Measurements from ENCODE around the gene CYP27B1.

The CYP27B1 gene

DNA sequence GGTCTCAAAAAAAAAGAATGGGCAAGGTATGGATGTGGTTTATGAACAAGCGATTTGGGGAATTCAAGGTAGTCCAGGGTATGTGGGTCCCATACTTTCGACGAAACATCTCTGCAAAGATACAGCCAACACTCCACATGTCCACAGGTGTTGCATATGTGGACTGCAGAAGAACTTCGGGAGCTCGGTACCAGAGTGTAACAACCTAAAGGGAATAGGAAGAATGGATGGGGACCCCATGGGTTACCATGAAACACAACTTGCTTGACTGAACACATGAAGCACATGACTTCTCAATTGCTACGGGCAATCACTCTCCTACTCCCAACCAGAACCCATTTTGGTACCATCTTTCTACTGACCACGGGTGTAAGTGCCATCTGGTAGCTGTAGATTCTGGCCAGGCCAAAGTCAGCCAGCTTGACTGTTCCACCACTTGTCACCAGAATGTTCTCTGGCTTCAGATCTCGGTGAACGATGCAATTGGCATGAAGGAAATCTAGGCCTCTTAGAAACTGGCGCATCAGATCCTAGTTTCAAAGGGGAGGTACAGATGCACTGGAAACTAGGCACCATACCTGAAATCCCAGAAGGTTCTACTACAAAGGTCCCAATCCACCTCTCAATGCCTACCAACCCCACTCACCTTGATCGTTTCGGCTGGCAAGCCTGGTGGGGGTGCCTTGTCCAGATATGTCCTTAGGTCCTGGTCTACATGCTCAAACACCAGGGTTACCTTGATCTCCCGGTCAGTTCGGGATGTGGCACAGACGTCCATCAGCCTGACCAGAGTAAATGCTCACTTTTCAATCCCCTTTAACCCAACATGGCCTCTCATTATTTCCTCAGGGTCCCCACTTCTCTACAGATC lies 16.1 kb downstream of the CYP27B1 start:
- DNase-seq = no peak

DNA sequence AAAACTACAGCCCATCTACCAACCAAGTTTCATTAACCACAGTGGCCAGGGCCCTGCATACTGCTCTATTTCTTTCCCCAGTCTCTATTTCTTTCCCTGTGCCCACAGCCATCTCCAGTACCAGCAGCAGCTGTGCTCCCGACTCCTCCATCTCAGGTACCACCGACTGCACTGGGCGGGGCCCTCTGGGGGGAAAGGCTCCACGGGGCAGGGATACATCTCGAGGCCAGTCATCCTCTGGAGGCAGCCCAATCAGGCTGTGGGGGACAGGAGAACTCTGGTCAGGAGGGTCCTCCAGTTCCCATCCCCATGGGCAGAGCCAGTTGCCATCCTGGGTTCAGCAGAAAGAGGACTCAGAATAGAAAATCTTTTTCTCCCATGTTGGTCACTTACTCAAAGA lies 17.8 kb downstream of the CYP27B1 start:
- no peak for DNase-seq

- no peak for DNase-seq
These were observed 20.9 kb downstream of the CYP27B1 start for GRCh38 chr12:57746025-57746424.

- DNase-seq = peak in 1 of 2 donors; percentile 36
These were observed 21.4 kb downstream of the CYP27B1 start for GRCh38 chr12:57745485-57745881.

DNA sequence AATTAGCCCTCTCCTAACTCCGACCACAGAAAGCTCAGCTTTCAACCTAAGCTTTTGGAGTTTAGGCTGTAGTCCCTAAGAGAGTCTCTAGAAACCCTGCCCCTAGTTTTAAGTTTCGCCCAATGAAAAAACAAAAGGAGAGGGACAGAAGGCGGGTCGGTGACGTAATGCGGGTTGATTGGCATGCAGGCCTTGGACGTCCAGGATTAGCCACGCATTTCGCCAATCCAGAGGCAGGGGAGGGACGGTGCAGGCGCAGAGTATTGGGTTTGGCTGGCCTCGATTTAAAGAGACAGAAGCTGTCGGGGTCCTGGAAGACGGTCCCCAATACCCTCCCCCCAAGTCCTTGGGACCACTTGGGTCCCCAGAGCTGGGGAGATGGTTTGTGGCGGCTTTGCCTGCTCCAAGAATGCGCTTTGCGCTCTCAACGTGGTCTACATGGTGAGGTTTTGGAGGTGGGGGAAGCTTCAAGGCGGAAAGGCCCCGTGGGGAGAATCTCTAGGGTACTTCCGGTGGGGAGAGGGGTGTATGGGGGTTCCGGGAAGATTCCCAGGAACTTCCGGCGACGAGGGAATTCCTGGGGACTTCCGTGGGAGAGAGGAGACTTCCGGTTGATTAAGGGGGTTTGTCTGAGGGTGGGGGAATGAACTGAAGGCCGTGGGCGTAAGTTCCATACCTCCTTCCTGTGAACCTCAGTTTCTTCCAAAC lies 21.9 kb downstream of the CYP27B1 start, which contains the start of gene TSPAN31:
Gene TSPAN31 (plus strand): TSS at position 263 of the 708 bp plus-strand sequence. CDS start 116 bp downstream, at position 379.
- DNase-seq = peak; percentile 98

GRCh38 chr12:57744194-57744776 lies 22.6 kb downstream of the CYP27B1 start:
- DNase-seq = peak; percentile 81 to 83

DNA sequence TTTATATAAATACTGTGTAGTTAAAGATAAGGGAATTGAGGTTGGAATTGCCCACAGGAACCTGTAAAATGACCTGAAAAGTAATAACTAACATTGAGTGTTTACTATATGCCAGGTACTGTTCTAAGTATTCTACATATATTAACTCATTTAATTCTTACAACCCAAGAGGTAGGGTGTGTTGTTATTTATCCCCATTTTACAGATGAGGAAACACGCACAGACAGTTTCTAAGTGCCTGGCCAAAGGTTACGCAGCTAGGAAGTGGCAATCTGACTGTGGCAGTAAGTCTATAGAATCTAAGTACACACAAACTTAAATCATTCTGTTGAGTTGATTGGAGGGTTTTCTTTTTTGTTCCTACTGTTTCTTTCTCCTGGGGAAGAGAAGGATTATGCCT lies 23.1 kb downstream of the CYP27B1 start:
- DNase-seq = no peak

DNA sequence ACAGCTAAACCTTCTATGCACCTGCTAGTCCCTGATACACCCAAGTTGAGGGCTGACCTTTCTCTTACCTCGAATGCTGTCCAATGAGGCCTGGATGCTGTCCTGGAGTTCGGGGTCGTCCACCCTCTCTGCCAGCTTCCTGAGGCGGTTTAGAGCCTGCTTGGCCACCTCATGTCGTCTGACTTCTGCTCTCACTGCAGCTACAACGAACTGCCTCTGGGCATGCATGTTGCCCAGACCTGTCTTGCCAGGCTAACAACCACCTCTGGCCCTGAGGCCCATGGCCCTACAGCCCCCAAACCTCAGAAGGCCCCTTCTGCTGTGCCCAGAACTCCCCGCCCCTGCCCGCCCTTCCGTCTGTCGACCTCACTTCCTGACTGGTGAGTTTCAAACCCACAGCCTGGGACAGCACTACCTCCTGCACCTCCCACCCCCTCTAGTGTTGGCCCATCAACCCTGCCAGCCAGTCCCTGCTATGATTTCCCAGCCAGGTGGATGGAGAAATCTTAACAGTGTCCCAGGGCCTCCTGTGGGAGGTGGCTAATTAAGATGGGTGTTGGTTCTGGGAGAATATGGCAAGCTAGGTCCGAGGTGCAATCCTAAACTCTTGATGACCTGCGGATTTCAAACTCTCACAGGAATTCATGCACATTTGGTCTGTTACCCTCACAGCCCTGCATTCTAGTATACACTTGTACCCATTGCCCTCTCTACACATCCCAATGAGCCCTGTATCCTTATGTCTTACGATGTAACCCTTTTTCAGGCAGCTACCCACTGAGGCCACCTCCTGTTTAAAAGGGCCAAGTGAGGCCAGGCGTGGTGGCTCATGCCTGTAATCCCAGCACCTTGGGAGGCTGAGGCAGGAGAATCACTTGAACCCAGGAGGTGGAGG lies 24.8 kb downstream of the CYP27B1 start:
- peak in 1 of 2 donors; percentile 54 for DNase-seq

DNA sequence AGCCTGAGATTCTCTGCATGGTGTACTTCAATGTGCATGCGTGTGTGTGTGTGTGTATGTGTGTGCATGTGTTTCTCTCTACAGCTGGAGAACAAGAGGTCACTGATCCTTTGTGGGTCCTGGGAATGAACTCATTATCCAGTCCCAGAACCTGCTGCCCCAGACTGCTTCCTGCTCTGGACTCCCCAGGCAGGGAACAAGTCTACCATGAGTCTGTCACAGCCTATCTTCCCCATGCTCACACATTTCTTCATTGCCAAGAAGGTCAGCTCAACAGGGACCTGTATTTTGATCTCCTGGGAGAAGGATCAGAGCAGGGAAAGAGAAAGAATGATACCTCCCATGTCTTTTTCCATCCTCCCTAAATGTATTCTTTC lies 25.5 kb downstream of the CYP27B1 start:
- DNase-seq = no peak

- peak in 1 of 2 donors; percentile 39 for DNase-seq
These were observed 26.0 kb downstream of the CYP27B1 start for GRCh38 chr12:57740656-57741412.

DNA sequence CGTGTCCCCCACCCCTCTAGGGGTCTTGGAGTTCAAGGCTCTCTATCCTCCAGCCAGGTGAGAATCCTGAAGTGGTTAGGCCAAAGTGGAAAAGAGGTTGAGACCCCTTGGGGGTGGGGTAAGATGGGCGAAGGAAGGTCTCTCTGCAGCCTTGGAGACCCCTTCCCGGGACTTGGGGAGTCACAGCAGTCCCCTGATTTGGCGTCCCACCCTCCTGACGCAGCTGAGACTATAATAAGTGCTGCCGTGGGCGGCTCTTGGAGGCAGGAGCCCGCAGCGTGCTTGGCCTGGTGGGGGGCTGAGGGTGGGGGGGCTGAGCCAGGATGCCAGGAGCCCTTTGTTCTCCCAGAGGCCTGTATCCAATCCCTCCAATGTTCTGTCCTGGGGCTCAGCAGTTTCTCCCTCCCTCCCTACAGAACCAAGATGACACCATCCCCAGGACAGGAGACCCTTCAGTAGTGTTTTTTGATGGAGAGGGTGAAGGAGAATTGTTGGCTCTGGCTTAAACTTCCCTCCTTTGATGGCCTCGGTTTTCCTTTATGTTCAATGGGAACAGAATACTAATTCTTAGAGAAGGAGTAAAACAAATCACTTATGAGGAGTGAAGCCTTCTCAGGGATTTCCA lies 26.9 kb downstream of the CYP27B1 start:
- DNase-seq = no peak

DNA sequence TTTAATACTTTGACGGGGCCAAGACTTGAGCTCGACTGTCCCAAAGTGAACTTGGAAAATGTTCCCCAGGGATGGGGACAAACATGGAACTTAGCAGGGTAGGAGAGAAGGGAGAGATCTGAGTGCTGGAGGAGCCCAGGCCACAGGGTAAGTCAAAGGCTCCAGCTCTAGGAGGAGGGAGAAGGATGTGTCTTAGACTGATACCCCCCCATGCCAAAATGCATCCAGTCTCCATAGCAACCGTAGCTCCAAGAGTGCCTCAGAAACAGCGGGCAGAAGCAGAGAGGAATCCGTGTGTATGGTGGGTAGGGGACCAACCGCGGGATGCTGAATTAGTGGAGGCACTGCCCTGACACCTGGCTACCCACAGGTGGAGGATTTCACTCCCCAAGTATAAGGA lies 27.5 kb downstream of the CYP27B1 start:
- no peak for DNase-seq

DNA sequence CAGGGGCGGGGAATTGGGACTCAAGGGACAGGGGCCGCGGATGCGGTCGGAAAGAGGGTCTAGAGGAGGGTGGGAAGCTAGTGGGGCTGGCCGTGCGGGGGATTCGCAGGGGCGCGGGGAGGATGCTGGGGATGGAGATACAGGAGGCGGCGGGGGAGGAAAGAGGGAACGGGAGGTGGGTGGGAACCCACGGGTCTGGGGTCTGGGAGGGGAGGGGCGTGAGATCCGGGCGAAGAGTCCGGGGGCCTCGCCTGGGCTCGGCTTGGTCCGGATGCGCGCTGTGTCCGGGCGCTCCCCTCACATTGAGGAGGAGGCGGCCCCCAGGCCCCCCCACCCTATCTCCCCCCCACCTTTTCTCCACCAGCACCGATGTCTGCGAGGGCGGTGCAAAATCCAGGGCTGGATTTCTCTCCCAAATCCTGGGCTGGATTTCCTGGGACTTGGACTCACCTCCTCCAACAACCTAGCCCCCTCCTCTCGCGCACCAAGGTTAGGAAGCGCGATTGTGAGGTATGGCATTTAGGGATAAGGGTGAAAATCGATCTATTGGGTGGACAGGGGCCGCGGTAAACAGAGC lies 28.1 kb downstream of the CYP27B1 start, which contains the start of gene AGAP2:
Gene AGAP2 (minus strand): TSS at position 82 of the 577 bp plus-strand sequence. CDS start 496 bp downstream, outside the sequence.
- DNase-seq = no peak

DNA sequence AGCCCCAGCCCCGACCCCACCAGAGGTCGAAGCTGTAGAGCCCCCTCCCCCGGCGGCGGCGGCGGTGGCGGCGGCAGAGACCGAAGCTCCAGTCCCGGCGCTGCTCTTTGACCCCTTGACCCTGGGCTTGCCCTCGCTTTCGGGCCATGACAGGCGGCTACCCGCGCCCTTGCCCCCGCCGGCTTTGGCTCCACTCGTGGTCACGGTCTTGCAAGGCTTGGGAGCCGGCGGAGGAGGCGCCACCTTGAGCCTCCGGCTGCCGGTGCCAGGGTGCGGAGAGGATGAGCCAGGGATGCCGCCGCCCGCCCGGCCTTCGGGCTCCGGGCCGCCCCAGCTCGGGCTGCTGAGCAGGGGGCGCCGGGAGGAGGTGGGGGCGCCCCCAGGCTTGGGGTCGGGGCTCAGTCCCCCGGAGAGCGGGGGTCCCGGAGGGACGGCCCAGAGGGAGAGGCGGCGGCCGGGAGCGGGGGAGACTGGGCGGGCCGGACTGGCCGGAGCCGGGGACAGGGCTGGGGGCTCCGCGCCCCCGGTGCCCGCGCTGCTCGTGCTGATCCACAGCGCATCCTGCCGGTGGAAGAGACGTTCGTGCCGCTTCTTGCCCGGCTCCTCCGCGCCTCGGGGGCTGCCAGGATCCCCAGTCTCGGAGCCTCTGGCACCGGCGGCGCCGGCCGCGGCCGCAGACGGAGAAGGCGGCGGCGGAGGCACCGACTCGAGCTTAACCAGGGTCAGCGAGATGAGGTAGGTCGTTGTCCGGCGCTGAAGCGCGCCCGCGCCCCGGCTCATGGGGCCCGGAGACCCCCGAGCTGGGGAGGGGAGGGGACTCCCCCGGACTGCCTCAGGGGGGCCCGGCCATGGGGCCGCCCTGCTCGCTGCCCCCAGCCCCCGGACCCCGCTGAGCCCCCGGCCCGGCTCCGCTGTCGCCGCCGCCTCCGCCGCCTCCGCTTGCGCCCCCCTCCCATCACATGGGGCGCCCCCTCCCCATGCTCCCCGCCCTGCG lies 29.1 kb downstream of the CYP27B1 start:
- DNase-seq = no peak

- no peak for DNase-seq
These were observed 30.0 kb downstream of the CYP27B1 start for GRCh38 chr12:57736741-57737466.

DNA sequence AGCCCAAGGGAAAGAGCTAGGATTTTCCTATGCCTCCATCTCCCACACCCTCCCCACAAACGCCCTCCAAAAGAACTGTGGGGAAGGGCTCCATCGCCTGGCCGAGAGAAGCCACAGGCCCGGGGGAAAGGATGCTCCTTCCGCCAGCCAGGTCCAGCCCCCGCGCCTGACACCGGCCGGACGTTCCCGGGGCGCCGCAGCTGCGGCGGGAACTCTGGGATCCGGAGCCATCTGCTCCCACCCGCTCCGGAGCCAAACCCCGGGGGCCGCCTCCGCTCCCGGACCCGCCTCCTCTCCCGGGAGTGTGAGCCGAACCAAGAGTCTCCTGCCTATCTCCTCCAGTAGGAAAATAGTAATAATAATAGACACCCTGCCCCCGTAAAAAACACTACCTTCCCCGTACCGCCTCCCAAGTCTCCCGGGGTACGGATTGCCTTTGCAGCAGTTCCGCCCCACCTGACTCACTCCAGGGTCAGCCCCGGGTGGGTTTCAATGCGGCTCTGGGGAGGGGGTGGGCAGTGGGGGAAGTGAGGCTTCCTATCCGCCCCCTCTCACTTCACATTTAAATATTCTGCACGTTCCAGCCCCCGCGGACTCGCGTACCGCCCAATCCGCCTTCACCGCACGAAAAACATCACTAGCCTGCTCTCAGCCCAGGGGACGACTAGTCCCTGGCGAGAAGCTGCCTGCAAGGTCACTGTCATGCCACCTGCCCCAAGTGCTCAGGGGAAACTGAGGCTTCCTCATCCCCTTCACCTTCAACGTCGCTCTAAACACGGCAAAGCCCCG lies 30.7 kb downstream of the CYP27B1 start:
- DNase-seq = no peak

DNA sequence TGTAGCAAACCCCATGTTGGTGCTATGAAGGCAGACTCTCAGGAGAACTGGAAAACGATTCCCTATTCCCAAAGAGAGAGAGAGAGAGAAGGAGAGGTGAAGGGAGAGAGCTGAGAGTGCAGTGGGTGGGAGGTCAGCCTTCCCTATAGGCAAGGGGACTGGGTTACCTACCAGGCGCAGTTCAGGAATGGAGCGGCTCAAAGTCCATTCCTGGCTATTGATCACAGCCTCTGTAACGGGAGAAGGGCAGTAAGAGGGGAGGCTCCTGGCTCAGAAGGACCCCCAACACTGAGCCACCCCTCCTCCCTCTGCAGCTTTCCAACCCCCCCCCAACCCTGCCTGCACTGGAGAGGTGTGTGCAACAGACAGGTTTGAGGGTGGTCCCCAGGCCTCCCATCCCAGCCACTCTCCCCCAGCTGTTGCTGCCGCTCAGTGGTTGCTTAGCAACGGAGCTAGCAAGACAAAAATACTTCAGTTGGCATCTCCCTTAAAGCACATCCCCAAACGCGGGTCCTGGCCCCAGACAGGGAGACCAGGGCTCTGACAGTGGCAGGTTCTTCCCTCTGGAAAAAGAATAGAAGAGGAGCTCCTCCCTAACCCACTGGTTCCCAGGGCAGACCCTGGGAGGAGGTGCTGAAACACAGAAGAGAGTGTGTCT lies 31.6 kb downstream of the CYP27B1 start:
- no peak for DNase-seq
